ENCODE measurements around the gene KLHL6.

The KLHL6 gene, protein sequence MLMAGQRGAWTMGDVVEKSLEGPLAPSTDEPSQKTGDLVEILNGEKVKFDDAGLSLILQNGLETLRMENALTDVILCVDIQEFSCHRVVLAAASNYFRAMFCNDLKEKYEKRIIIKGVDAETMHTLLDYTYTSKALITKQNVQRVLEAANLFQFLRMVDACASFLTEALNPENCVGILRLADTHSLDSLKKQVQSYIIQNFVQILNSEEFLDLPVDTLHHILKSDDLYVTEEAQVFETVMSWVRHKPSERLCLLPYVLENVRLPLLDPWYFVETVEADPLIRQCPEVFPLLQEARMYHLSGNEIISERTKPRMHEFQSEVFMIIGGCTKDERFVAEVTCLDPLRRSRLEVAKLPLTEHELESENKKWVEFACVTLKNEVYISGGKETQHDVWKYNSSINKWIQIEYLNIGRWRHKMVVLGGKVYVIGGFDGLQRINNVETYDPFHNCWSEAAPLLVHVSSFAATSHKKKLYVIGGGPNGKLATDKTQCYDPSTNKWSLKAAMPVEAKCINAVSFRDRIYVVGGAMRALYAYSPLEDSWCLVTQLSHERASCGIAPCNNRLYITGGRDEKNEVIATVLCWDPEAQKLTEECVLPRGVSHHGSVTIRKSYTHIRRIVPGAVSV

GRCh38 chr3:183555541-183556081, at the start of gene KLHL6:
TSS of gene KLHL6 (minus strand) at chr3:183555706. CDS start at chr3:183555653, 53 bp downstream.
- TF ChIP-seq, protein P1, sequence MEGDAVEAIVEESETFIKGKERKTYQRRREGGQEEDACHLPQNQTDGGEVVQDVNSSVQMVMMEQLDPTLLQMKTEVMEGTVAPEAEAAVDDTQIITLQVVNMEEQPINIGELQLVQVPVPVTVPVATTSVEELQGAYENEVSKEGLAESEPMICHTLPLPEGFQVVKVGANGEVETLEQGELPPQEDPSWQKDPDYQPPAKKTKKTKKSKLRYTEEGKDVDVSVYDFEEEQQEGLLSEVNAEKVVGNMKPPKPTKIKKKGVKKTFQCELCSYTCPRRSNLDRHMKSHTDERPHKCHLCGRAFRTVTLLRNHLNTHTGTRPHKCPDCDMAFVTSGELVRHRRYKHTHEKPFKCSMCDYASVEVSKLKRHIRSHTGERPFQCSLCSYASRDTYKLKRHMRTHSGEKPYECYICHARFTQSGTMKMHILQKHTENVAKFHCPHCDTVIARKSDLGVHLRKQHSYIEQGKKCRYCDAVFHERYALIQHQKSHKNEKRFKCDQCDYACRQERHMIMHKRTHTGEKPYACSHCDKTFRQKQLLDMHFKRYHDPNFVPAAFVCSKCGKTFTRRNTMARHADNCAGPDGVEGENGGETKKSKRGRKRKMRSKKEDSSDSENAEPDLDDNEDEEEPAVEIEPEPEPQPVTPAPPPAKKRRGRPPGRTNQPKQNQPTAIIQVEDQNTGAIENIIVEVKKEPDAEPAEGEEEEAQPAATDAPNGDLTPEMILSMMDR (IDR thresholded peaks at IDR 0.05; ENCODE audit: extremely low read depth, insufficient read depth, missing control alignments), result no peak
- in situ Hi-C loops (cut with MboI; ENCODE audit: low pct_unique_long_range_greater_than_20kb, low sequenced_read_pairs, unreplicated experiment), result no loop called here
- peak; percentile 83 for DNase-seq (ENCODE audit: low spot score)

GRCh38 chr3:183597959-183598358, 42.5 kb upstream of the KLHL6 start:
- DNase-seq (ENCODE audit: low spot score), result no peak
- in situ Hi-C loops (cut with MboI; ENCODE audit: low pct_unique_long_range_greater_than_20kb, low sequenced_read_pairs, unreplicated experiment), result no loop called here
- TF ChIP-seq, protein P1 (IDR thresholded peaks at IDR 0.05; ENCODE audit: extremely low read depth, insufficient read depth, missing control alignments), result no peak

DNA sequence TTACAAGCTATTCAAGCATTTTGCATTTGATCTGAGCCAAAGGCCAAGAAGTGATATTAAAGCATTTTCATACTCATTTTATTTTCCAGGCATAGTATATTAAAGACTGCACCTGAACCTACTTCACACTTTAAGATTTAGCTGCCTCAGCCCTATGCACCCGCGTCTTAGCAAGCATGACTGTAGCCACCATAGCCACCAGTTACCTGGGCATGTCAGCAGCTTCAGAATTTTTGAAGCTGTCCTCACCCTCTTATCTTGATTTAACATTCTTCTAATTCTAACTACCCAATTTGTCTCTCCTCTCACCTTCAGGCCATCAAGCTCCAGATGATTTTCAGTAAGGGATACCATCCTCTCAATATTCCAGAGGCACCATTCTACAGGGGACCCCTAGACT, 39.1 kb upstream of the KLHL6 start:
- TF ChIP-seq, protein P1 (IDR thresholded peaks at IDR 0.05; ENCODE audit: extremely low read depth, insufficient read depth, missing control alignments), result no peak
- in situ Hi-C loops (cut with MboI; ENCODE audit: low pct_unique_long_range_greater_than_20kb, low sequenced_read_pairs, unreplicated experiment), result no loop called here
- DNase-seq (ENCODE audit: low spot score), result no peak

- in situ Hi-C loops (cut with MboI; ENCODE audit: low pct_unique_long_range_greater_than_20kb, low sequenced_read_pairs, unreplicated experiment), result no loop called here
- DNase-seq (ENCODE audit: low spot score), result no peak
- TF ChIP-seq, protein P1 (IDR thresholded peaks at IDR 0.05; ENCODE audit: extremely low read depth, insufficient read depth, missing control alignments), result no peak
Observed at GRCh38 chr3:183592821-183593220, 37.3 kb upstream of the KLHL6 start.

DNA sequence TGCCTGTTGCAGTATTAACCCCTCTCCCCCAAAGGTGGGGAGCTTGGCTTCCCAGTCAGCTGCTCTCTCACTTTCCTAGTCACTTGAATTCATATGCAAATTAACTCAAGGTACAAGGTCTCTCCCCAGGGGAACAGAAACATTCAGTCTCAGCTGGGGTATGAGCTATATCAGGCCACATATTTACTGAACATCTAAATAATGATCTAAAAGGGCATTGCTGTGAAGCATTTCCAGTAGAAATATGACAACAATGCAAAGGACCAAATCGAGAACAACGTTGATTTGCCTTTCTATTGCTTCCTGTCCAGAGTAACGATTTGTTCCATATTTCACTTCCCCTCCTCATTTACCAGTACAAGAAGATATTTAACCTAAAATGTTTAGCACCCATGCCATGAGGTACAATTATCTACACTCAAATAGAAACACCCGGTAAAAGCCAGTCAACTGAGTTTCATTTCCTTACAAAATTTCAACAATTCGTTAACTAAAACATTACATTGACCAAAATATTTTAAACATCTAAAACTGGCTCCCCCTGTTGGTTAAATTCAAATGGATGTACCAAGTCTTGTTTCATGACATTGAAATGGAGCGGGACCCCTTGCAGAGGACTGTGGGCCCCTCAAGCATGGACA, 36.5 kb upstream of the KLHL6 start:
- in situ Hi-C loops (cut with MboI; ENCODE audit: low pct_unique_long_range_greater_than_20kb, low sequenced_read_pairs, unreplicated experiment), result no loop called here
- TF ChIP-seq, protein P1 (IDR thresholded peaks at IDR 0.05; ENCODE audit: extremely low read depth, insufficient read depth, missing control alignments), result peak; percentile 53
- DNase-seq (ENCODE audit: low spot score), result peak; percentile 57

- no peak for DNase-seq (ENCODE audit: low spot score)
- in situ Hi-C loops (cut with MboI; ENCODE audit: low pct_unique_long_range_greater_than_20kb, low sequenced_read_pairs, unreplicated experiment), result no loop called here
- TF ChIP-seq, protein P1 (IDR thresholded peaks at IDR 0.05; ENCODE audit: extremely low read depth, insufficient read depth, missing control alignments), result no peak
Observed at GRCh38 chr3:183590442-183590841, 34.9 kb upstream of the KLHL6 start.
